Keratinocyte (primary cell): ENCODE measurements around the gene CCDC33. TPM values are rescaled to one million over a fixed set of nuclear protein-coding genes. Genes with fewer than 3 reads are reported as not detected.
A peak's percentile ranks its signal among the peaks of the same experiment; 100 is the strongest.

Experiments used
- DNase-seq: peaks from one replicate; pipeline ENCODE4 v3.0.0-alpha.2; 2011; ENCODE audit warnings: low read depth, missing footprints, low spot score
- FAIRE-seq: peaks from 2 replicates; lab custom pipeline; 2011; peaks lifted over from hg19 to GRCh38; lab: Jason Lieb, UNC
- H2AFZ ChIP-seq: 2 replicates; pipeline ENCODE4 v1.6.0; 2012; ENCODE audit warnings: low read length, control low read depth, inconsistent platforms; ENCODE audit not compliant: control insufficient read depth
- H3K27ac ChIP-seq: 2 replicates; pipeline ENCODE4 v1.5.1; 2011; ENCODE audit warnings: low read length; ENCODE audit not compliant: control insufficient read depth, insufficient read depth
- H3K27me3 ChIP-seq: 3 replicates; pipeline ENCODE4 v1.6.0; 2011; ENCODE audit warnings: low read length; ENCODE audit not compliant: control insufficient read depth, insufficient read depth; ENCODE audit errors: extremely low read depth
- H3K36me3 ChIP-seq, 2 experiments: 2 replicates in 1 of 2; 3 replicates in 1 of 2; pipeline ENCODE4 v1.5.1; 2011; ENCODE audit warnings: low read length in 2 of 2, mild to moderate bottlenecking in 1 of 2; ENCODE audit not compliant: control insufficient read depth in 2 of 2, insufficient read depth in 2 of 2; ENCODE audit errors: extremely low read depth in 1 of 2
- H3K4me1 ChIP-seq: 3 replicates; pipeline ENCODE4 v1.5.1; 2011; ENCODE audit warnings: low read length; ENCODE audit not compliant: control insufficient read depth, insufficient read depth; ENCODE audit errors: extremely low read depth
- H3K4me2 ChIP-seq: 3 replicates; pipeline ENCODE4 v1.6.0; 2011; ENCODE audit warnings: low read depth, low read length; ENCODE audit not compliant: control insufficient read depth, insufficient read depth; ENCODE audit errors: extremely low read depth
- H3K4me3 ChIP-seq, 3 experiments: fragments of 200-600 bp in 1 of 3; sonication (generic) in 1 of 3; 2 replicates in 2 of 3; 3 replicates in 1 of 3; pipeline ENCODE4 v1.5.1; 2011 to 2016; ENCODE audit warnings: low read length in 3 of 3, mild to moderate bottlenecking in 3 of 3, control low read depth in 2 of 3, inconsistent platforms in 1 of 3, low read depth in 1 of 3, mixed read lengths in 1 of 3, mixed run types in 1 of 3, moderate library complexity in 1 of 3; ENCODE audit not compliant: control insufficient read depth in 2 of 3, insufficient read depth in 2 of 3; ENCODE audit errors: extremely low read depth in 1 of 3
- H3K79me2 ChIP-seq: 2 replicates; pipeline ENCODE4 v1.6.0; 2012; ENCODE audit warnings: low read length; ENCODE audit not compliant: control insufficient read depth, insufficient read depth
- H3K9ac ChIP-seq: 3 replicates; pipeline ENCODE4 v1.6.0; 2011; ENCODE audit warnings: low read length; ENCODE audit not compliant: control insufficient read depth, insufficient read depth; ENCODE audit errors: extremely low read depth
- H3K9me1 ChIP-seq: 3 replicates; pipeline ENCODE4 v1.6.0; 2011; ENCODE audit warnings: low read length; ENCODE audit not compliant: control insufficient read depth, insufficient read depth; ENCODE audit errors: extremely low read depth
- H3K9me3 ChIP-seq: 2 replicates; pipeline ENCODE4 v1.5.1; 2012; ENCODE audit warnings: low read depth, low read length; ENCODE audit not compliant: control insufficient read depth
- H4K20me1 ChIP-seq: 3 replicates; pipeline ENCODE4 v1.6.0; 2011; ENCODE audit warnings: low read length; ENCODE audit not compliant: control insufficient read depth, insufficient read depth; ENCODE audit errors: extremely low read depth
- CTCF ChIP-seq, 3 experiments: IDR thresholded peaks in 1 of 3; conservative IDR thresholded peaks in 1 of 3; optimal IDR thresholded peaks in 1 of 3; 2 replicates in 2 of 3; 3 replicates in 1 of 3; pipeline versions ENCODE3 to v1.5.1; 2011; ENCODE audit warnings: low read length in 3 of 3, mild to moderate bottlenecking in 3 of 3, moderate library complexity in 2 of 3, control low read depth in 1 of 3, inconsistent platforms in 1 of 3; ENCODE audit not compliant: insufficient read depth in 2 of 3; ENCODE audit errors: extremely low read depth in 1 of 3
- EZH2 ChIP-seq: IDR thresholded peaks from one replicate; pipeline ENCODE4 v1.6.1; 2012; ENCODE audit warnings: inconsistent platforms, mild to moderate bottlenecking, low read length, moderate library complexity
- dilution Hi-C: fragments of 300-500 bp; cut with MboI; formaldehyde crosslinking; loops from one replicate; pipeline ENCODE4 v1.7.0; 2020; ENCODE audit warnings: low sequenced_read_pairs; ENCODE audit not compliant: extremely low pct_ligation_motif_present
- polyA plus RNA-seq, 5 experiments: library from polyadenylated mRNA; depleted of rRNA in 3 of 5; stranded (reverse) in 3 of 5; stranded (forward) in 1 of 5; unstranded in 1 of 5; fragments of >200 nt; gene quantifications; 1 replicate in 1 of 5; 2 replicates in 3 of 5; 3 replicates in 1 of 5; pipeline versions ENCODE4 v1.2.1 to v1.2.3, GENCODE V29; 2011 to 2012; ENCODE audit warnings: missing spikeins in 2 of 5, low read depth in 1 of 5, low replicate concordance in 1 of 5

The CCDC33 gene
- polyA plus RNA-seq, 1 donor (not counting 4 experiments of a cell fraction or from before 2014, with no cell fraction given): not detected

- H4K20me1 ChIP-seq: no peaks in the 10 kb centered on the region
- no peak overlapping the region for H3K9ac ChIP-seq
- no peaks in the 10 kb centered on the region for H3K79me2 ChIP-seq
- no peak overlapping the region for H2AFZ ChIP-seq
- peaks cover 57% of the 10 kb centered on the region for H3K4me1 ChIP-seq
- no peak overlapping the region for H3K4me2 ChIP-seq
- no peaks in the 10 kb centered on the region for H3K27me3 ChIP-seq
- dilution Hi-C loops: no loop called here
- DNase-seq: no peak
- no peak for FAIRE-seq
- no peak for TF ChIP-seq EZH2
- no peak for TF ChIP-seq CTCF (optimal IDR thresholded peaks at IDR 0.05 in 1 of 3, IDR thresholded peaks at IDR 0.05 in 1 of 3, conservative IDR thresholded peaks at IDR 0.05 in 1 of 3; ENCODE audit: extremely low read depth in 1 of 3, insufficient read depth in 2 of 3, low read length in 3 of 3)
- H3K9me3 ChIP-seq: no peaks in the 10 kb centered on the region
- H3K36me3 ChIP-seq: no peaks in the 10 kb centered on the region
- H3K4me3 ChIP-seq: no peak overlapping the region
- no peaks in the 10 kb centered on the region for H3K9me1 ChIP-seq
- no peak overlapping the region for H3K27ac ChIP-seq
These were observed 144.4 kb downstream of the CCDC33 start for GRCh38 chr15:74380361-74381189.

- Histone ChIP-seq H3K9me1 (no peaks in the 10 kb centered on the region), H3K79me2 (no peaks in the 10 kb centered on the region), H3K27ac (peak overlapping the region; percentile 96), H3K4me2 (no peak overlapping the region), H3K9ac (no peak overlapping the region), H3K9me3 (no peaks in the 10 kb centered on the region), H4K20me1 (no peaks in the 10 kb centered on the region), H3K27me3 (no peaks in the 10 kb centered on the region), H3K36me3 (no peaks in the 10 kb centered on the region), H3K4me3 (no peak overlapping the region), H2AFZ (no peak overlapping the region), H3K4me1 (peaks cover 63% of the 10 kb centered on the region)
- no peak for TF ChIP-seq EZH2
- no peak for TF ChIP-seq CTCF (optimal IDR thresholded peaks at IDR 0.05 in 1 of 3, IDR thresholded peaks at IDR 0.05 in 1 of 3, conservative IDR thresholded peaks at IDR 0.05 in 1 of 3; ENCODE audit: extremely low read depth in 1 of 3, insufficient read depth in 2 of 3, low read length in 3 of 3)
- dilution Hi-C loops: no loop called here
- DNase-seq (no peak), FAIRE-seq (no peak)
These were observed 145.0 kb downstream of the CCDC33 start for GRCh38 chr15:74381190-74381453.
